Measurements from ENCODE around the gene MCM5. TPM values are rescaled to one million over a fixed set of nuclear protein-coding genes. Genes with fewer than 3 reads are reported as not detected.
A peak's percentile ranks its signal among the peaks of the same experiment; 100 is the strongest.
"Not testable (repeated sequence)": the region's sequence is repeated elsewhere in the genome, so short reads cannot be mapped to it uniquely, and the experiment has no call there.

MCM5 gene
- total RNA-seq, 2 donors from 2014 or later = 124 to 273 TPM

- H3K9me3 Mint-ChIP-seq = no peaks in the 10 kb centered on the region
- H3K4me1 Mint-ChIP-seq = peaks cover 3% of the 10 kb centered on the region
- no peaks in the 10 kb centered on the region for H3K27me3 Mint-ChIP-seq
- peaks cover 12% of the 10 kb centered on the region for H3K36me3 Mint-ChIP-seq (ENCODE audit: low read depth)
- ATAC-seq (replicated peaks) = no peak
- no peak overlapping the region for H3K4me3 Mint-ChIP-seq
- peak overlapping the region; percentile 0 for H3K27ac Mint-ChIP-seq
These were observed 53.1 kb downstream of the MCM5 start for GRCh38 chr22:35452810-35453743.

- Mint-ChIP-seq H3K9me3 (no peaks in the 10 kb centered on the region), H3K27ac (no peak overlapping the region), H3K4me1 (no peaks in the 10 kb centered on the region), H3K4me3 (no peak overlapping the region), H3K36me3 (ENCODE audit: low read depth) (peaks cover 6% of the 10 kb centered on the region), H3K27me3 (no peaks in the 10 kb centered on the region)
- ATAC-seq (replicated peaks) = no peak
These were observed 54.6 kb downstream of the MCM5 start for GRCh38 chr22:35454416-35455054.

- ATAC-seq (replicated peaks) = no peak
- Mint-ChIP-seq H3K36me3 (ENCODE audit: low read depth) (peaks cover 2% of the 10 kb centered on the region), H3K4me1 (no peaks in the 10 kb centered on the region), H3K27me3 (no peaks in the 10 kb centered on the region), H3K9me3 (no peaks in the 10 kb centered on the region), H3K4me3 (no peak overlapping the region), H3K27ac (no peak overlapping the region)
These were observed 55.6 kb downstream of the MCM5 start for GRCh38 chr22:35455529-35455928.

GRCh38 chr22:35456757-35457156 lies 56.8 kb downstream of the MCM5 start:
- no peak overlapping the region for H3K27ac Mint-ChIP-seq
- H3K27me3 Mint-ChIP-seq = no peaks in the 10 kb centered on the region
- H3K9me3 Mint-ChIP-seq = no peaks in the 10 kb centered on the region
- no peak for ATAC-seq (replicated peaks)
- no peak overlapping the region for H3K4me3 Mint-ChIP-seq
- no peaks in the 10 kb centered on the region for H3K36me3 Mint-ChIP-seq (ENCODE audit: low read depth)
- H3K4me1 Mint-ChIP-seq = no peaks in the 10 kb centered on the region

GRCh38 chr22:35457729-35458546 lies 58.0 kb downstream of the MCM5 start:
- no peaks in the 10 kb centered on the region for H3K9me3 Mint-ChIP-seq
- no peaks in the 10 kb centered on the region for H3K27me3 Mint-ChIP-seq
- ATAC-seq (replicated peaks) = no peak

GRCh38 chr22:35458547-35459422 lies 58.8 kb downstream of the MCM5 start:
- Mint-ChIP-seq H3K4me1 (peaks cover 11% of the 10 kb centered on the region), H3K27me3 (no peaks in the 10 kb centered on the region), H3K27ac (no peak overlapping the region), H3K4me3 (no peak overlapping the region), H3K36me3 (ENCODE audit: low read depth) (peaks cover 5% of the 10 kb centered on the region), H3K9me3 (peaks cover 5% of the 10 kb centered on the region)
- ATAC-seq (replicated peaks) = no peak

More at GRCh38 chr22:35457729-35458546, 58.0 kb downstream of the MCM5 start:
- Mint-ChIP-seq H3K36me3 (ENCODE audit: low read depth) (peaks cover under 1% of the 10 kb centered on the region), H3K27ac (peak overlapping the region; percentile 31), H3K4me3 (no peak overlapping the region), H3K4me1 (peaks cover 2% of the 10 kb centered on the region)

GRCh38 chr22:35459423-35459894 lies 59.5 kb downstream of the MCM5 start:
- H3K27ac Mint-ChIP-seq = no peak overlapping the region
- peaks cover 11% of the 10 kb centered on the region for H3K4me1 Mint-ChIP-seq
- peaks cover 5% of the 10 kb centered on the region for H3K36me3 Mint-ChIP-seq (ENCODE audit: low read depth)

GRCh38 chr22:35459976-35460375 lies 60.0 kb downstream of the MCM5 start:
- H3K4me1 Mint-ChIP-seq = peaks cover 11% of the 10 kb centered on the region
- H3K27me3 Mint-ChIP-seq; H3K36me3 Mint-ChIP-seq (ENCODE audit: low read depth); H3K27ac Mint-ChIP-seq; H3K9me3 Mint-ChIP-seq; ATAC-seq (replicated peaks); H3K4me3 Mint-ChIP-seq: not testable (repeated sequence)

More at GRCh38 chr22:35459423-35459894, 59.5 kb downstream of the MCM5 start:
- ATAC-seq (replicated peaks) = no peak
- peaks cover 6% of the 10 kb centered on the region for H3K9me3 Mint-ChIP-seq
- no peak overlapping the region for H3K4me3 Mint-ChIP-seq
- no peaks in the 10 kb centered on the region for H3K27me3 Mint-ChIP-seq

- H3K9me3 Mint-ChIP-seq = peaks cover 6% of the 10 kb centered on the region
- no peak overlapping the region for H3K4me3 Mint-ChIP-seq
- H3K4me1 Mint-ChIP-seq = peaks cover 11% of the 10 kb centered on the region
- ATAC-seq (replicated peaks) = no peak
- no peaks in the 10 kb centered on the region for H3K27me3 Mint-ChIP-seq
- H3K36me3 Mint-ChIP-seq (ENCODE audit: low read depth) = peaks cover 5% of the 10 kb centered on the region
- no peak overlapping the region for H3K27ac Mint-ChIP-seq
These were observed 60.7 kb downstream of the MCM5 start for GRCh38 chr22:35460688-35461087.

- H3K27me3 Mint-ChIP-seq = no peaks in the 10 kb centered on the region
- no peak overlapping the region for H3K4me3 Mint-ChIP-seq
- peaks cover 5% of the 10 kb centered on the region for H3K36me3 Mint-ChIP-seq (ENCODE audit: low read depth)
- peaks cover 11% of the 10 kb centered on the region for H3K4me1 Mint-ChIP-seq
- ATAC-seq (replicated peaks) = no peak
- peaks cover 6% of the 10 kb centered on the region for H3K9me3 Mint-ChIP-seq
- H3K27ac Mint-ChIP-seq = no peak overlapping the region
These were observed 62.7 kb downstream of the MCM5 start for GRCh38 chr22:35462498-35463230.

GRCh38 chr22:35463231-35463933 lies 63.4 kb downstream of the MCM5 start:
- ATAC-seq (replicated peaks) = no peak
- H3K27me3 Mint-ChIP-seq = no peaks in the 10 kb centered on the region
- peaks cover 5% of the 10 kb centered on the region for H3K36me3 Mint-ChIP-seq (ENCODE audit: low read depth)
- peaks cover 6% of the 10 kb centered on the region for H3K9me3 Mint-ChIP-seq
- H3K4me1 Mint-ChIP-seq = peaks cover 11% of the 10 kb centered on the region
- H3K4me3 Mint-ChIP-seq = no peak overlapping the region
- H3K27ac Mint-ChIP-seq = no peak overlapping the region

GRCh38 chr22:35464399-35464798 lies 64.5 kb downstream of the MCM5 start:
- ATAC-seq (replicated peaks) = no peak
- H3K9me3 Mint-ChIP-seq = peaks cover 6% of the 10 kb centered on the region

More at GRCh38 chr22:35464399-35464798, 64.5 kb downstream of the MCM5 start:
- Mint-ChIP-seq H3K36me3 (ENCODE audit: low read depth) (peaks cover 5% of the 10 kb centered on the region), H3K4me1 (peaks cover 11% of the 10 kb centered on the region), H3K27me3 (no peaks in the 10 kb centered on the region), H3K4me3 (no peak overlapping the region), H3K27ac (no peak overlapping the region)

All from activated T-helper 17 cell treated with anti-CD3 and anti-CD28 coated beads, Interleukin-2, amount 50 U/mL, for 72 hours (primary cell).